ENCODE results near the gene LETM1.
A peak's percentile ranks its signal among the peaks of the same experiment; 100 is the strongest.

Gene LETM1

DNA sequence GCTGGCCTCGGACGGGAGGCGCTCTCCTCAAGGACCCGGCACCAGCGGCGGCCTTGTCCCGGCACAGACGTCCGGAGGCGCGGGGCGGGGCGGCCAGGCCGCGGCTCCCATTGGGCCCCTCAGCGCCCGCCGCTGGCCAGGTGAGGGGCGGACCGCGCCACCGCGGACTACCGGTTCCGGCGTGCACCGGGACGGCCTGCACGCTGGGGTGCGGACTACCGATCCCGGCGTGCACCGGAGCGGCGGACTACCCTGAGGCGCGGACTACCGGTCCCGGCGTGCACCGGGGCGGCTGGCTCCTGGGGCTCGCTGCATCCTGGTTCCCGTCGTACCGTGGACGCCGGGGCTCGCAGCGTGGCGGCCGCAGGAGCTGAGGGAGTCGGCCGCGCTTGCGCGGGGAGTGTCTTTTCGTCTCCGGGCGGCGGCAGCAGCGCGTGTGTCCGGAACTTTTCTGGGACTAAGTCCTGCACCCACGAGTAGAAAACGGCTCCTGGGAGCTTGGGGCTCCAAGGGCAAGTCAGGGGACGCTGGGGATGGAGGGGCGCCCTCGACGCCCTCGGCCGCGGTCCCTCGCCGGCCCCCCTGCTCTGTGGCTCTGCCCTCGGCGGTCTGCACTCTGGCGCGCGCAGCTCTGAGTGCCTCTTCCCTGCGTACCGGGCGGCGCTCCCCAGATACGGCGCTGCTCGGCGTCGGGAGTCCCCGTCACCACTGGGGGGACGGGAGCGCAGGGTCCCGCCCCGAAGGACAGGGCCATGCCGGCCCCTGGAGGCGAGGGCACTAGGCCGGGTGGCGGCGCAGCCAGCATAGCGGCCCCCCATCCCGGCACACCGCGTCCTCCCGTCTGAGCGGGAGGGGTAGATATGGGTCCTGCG, at the start of gene LETM1:
LETM1 (minus strand) TSS at position 86 of the 872 bp plus-strand sequence. CDS start 206 bp downstream, outside the sequence.
- FAIRE-seq (no peak), DNase-seq (ENCODE audit: low spot score) (peak; percentile 91)

DNA sequence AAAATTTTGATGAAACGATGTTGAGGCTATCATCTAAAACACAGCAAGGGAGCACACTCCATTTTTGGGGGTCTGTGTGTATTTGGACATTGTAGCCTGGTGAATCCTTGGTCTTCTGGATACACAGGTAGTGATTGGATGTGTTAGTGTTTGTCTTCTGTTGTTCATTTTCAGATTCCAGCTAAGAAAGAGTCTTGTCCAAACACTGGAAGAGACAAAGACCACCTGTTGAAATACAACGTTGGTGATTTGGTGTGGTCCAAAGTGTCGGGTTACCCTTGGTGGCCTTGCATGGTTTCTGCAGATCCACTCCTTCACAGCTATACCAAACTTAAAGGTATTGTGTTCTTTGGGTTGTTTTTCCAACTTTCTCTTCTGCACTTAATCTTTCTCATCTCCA, 48.1 kb upstream of the LETM1 start:
- DNase-seq (ENCODE audit: low spot score) (no peak), FAIRE-seq (no peak)

DNA sequence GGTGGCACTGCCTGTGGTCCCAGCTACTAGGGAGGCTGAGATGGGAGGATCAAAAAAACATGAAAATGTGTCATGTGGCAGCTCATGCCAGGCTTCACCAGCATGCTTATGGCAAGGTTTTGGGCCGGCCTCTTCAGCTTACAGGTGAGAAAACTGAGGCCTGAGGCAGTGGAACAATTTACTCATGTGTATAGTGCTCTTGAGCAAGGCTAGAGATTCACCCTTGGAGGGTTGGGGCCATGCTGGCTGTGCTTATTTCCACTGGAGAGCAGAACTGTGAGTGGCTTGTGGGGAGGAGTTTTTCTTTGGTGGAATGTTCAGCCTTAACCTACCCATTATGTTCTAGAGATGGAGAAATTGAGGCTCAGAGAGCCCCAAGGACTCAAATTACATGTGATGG, 47.1 kb upstream of the LETM1 start:
- FAIRE-seq = no peak

GRCh38 chr4:1902243-1902642, 46.3 kb upstream of the LETM1 start:
- DNase-seq (ENCODE audit: low spot score) = no peak
- FAIRE-seq = no peak

More for the DNA sequence above, 47.1 kb upstream of the LETM1 start:
- no peak for DNase-seq (ENCODE audit: low spot score)

DNA sequence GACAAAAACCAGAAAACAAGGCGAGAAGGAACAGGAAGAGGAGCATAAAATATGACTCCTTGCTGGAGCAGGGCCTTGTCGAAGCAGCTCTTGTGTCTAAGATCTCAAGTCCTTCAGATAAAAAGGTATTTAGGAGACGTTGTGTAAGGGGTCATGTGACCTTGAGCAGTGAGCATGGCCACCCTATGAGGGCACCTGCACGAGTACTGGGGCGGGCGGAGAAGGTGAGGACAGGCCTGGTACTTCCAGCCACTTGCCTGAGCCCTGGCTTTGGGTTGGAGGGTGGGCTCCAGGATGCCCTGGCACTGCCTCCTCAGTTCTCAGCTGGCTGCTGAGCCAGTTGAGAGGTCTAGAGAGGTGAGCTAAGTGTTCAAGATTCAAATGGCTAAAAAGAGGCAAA, 45.2 kb upstream of the LETM1 start:
- no peak for DNase-seq (ENCODE audit: low spot score)
- FAIRE-seq = no peak

GRCh38 chr4:1900624-1901023, 44.7 kb upstream of the LETM1 start:
- FAIRE-seq (no peak), DNase-seq (ENCODE audit: low spot score) (no peak)

GRCh38 chr4:1900087-1900433, 44.1 kb upstream of the LETM1 start:
- no peak for FAIRE-seq
- DNase-seq (ENCODE audit: low spot score) = no peak

DNA sequence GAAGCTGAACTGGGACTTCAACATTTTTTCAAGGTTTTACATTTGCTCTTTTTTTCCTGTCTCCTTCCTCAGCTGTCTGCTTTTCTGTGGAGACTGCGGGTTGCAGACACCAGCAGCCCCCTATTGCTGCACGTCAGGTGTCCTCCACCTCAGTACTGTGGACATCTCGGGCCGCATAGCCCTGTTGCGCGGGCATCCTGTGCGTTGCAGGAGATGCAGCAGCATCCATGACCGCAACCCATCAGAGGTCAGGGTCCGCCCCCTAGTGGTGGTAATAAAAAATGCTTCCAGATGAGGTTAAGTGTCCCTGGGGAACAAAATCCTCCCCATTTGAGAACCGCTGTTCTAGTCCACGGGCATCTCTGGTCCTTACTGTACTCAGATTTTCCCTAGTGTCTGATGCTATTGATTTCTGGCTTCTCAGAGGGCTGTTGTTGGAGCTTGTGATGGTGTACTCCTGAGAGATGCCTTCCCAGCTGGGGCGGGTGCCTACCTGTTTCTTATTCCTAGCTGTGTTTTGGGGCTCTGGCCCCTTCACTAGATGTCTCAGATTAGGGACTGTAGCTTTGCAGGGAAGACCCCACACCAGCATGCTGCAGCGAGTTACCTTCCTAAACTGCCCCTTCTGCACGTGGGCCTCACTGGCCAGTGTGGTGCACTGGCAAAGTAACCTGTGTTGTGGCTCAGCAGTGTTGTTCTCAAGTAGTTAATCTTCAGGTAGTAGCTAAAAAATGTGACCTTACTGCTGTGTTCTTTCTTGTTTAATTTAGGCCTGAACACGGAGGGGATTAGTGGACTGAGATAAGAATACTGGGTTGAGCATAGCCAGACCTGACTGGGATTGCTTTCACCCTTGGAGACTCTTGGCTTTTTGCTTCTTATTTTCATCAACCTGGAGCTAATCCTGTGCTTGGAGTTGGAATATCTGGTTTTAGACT, 43.5 kb upstream of the LETM1 start:
- DNase-seq (ENCODE audit: low spot score) = peak; percentile 61
- FAIRE-seq = no peak

- no peak for FAIRE-seq
- DNase-seq (ENCODE audit: low spot score) = no peak
Measured at GRCh38 chr4:1898681-1899080, 42.7 kb upstream of the LETM1 start.

DNA sequence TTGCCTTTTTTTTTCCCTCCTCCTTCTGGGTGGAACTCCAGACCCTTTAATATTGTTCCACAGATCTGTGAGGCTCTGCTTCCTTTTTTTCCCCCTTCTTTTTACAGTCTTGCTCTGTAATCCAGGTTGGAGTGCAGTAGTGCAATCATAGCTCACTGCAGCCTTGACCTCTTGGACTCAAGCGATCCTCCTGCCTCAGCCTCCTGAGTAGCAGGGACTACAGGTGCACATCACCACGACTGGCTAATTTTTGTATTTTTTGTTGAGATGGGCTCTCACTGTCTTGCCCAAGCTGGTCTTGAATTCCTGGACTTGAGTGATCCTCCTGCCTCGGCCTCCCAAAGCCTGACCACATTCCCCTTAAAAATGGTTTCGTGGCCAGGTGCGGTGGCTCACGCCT, 42.1 kb upstream of the LETM1 start:
- DNase-seq (ENCODE audit: low spot score) (no peak), FAIRE-seq (no peak)

- FAIRE-seq (no peak), DNase-seq (ENCODE audit: low spot score) (no peak)
Measured at GRCh38 chr4:1896658-1896991, 40.7 kb upstream of the LETM1 start.

DNA sequence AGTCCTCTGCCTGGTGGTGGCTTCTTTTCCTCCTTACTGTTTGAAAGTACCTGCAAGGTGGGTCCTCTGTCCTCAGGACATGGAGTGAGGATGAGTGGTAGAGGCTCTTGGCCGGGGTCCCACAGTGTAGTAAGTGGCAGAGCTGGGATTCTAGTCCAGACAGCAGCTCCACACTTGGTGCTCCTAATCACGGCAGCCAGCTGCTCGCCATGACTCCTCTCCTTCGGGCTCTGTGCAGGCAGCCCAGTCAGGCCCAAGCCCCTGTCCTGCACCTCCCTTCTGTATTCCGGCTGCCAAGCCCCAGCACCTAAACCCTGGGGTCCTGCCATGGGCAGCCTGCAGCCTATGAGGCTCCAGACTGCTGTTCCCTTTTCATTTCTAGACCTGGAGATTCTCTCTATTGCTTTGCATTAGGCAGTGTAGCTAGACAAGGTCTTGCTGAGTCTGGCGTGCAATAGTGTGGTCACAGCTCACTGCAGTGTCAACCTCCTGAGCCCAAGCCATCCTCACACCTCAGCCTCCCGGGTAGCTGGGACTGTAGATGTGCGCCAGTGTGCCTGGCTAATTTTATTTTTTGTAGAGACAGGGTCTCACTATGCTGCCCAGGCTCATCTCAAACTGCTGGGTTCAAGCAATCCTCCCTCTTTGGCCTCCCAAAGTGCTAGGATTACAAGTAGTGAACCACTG, 40.2 kb upstream of the LETM1 start:
- DNase-seq (ENCODE audit: low spot score) (no peak), FAIRE-seq (no peak)

DNA sequence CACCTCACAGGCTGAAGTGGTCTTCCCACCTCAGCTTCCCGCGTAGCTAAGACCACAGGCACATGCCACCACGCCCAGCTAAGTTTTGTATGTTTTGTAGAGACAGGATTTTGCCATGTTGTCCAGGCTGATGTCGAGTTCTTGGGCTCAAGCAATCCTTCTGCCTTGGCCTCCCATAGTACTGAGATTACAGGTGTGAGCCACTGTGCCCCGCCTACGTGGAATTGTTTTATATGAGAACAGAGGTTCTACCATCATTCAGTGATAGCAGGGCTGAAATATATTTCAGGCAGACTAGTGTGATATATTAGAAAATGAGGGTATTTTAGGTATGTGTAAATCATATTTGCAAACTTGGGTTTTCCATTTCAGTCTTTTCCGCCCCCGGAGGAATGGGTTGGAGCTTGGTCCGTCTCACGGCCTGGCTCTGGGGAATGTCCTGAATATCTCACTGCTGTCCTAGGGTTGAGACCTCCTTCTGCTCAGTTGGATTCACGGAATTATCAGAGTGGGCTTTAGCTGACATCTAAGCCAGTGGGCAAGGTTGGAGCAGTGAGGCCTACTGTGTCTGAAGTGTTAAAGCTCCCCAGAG, 35.1 kb upstream of the LETM1 start:
- no peak for DNase-seq (ENCODE audit: low spot score)
- no peak for FAIRE-seq

- no peak for DNase-seq (ENCODE audit: low spot score)
- no peak for FAIRE-seq
Measured at GRCh38 chr4:1887052-1887451, 31.1 kb upstream of the LETM1 start.

GRCh38 chr4:1885414-1885813, 29.5 kb upstream of the LETM1 start:
- no peak for DNase-seq (ENCODE audit: low spot score)
- FAIRE-seq = no peak

GRCh38 chr4:1883583-1883982, 27.6 kb upstream of the LETM1 start:
- DNase-seq (ENCODE audit: low spot score) = no peak
- FAIRE-seq = no peak

- DNase-seq (ENCODE audit: low spot score) (no peak), FAIRE-seq (no peak)
Measured at GRCh38 chr4:1882850-1883271, 26.9 kb upstream of the LETM1 start.

GRCh38 chr4:1880332-1880731, 24.4 kb upstream of the LETM1 start:
- no peak for FAIRE-seq
- DNase-seq (ENCODE audit: low spot score) = no peak

DNA sequence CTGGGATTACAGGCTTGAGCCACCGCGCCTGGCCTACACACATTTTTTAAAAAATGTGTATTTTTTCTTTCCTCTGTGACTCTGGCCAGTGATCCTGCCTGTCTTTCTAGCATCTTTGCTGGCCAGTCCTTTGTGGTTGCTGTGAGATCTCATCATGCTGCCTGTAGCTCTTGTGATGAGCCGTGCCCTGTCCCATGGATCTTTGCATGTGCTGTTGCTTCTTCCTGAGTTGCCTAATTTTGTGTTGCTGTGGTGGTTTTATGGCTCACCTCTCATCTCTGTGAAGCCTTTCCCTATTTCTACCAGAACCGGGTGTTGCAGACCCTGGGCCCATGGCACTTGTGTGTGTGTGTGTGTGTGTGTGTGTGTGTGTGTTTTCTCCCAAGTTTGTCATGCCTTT, 23.5 kb upstream of the LETM1 start:
- FAIRE-seq = no peak
- DNase-seq (ENCODE audit: low spot score) = no peak

DNA sequence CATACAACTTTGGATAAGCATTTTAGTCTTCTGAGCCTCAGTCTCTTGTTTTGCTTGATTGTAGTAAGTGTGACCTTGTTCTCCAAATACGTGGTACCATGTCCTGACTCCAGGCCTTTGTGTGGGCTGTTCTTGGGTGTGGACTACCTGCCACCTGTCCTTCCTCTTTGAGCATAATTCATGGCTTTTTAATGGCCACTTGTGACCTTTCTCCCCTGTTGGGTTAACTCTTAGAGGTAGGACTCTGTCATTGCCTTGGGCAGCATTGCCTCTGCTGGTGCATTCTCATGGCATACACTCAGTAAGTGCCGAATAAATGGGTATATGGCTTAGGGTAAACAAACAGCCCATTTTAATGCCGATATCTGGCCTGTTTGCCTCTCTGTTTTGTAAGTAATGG, 18.2 kb upstream of the LETM1 start:
- DNase-seq (ENCODE audit: low spot score) = no peak
- no peak for FAIRE-seq

- peak; percentile 24 for DNase-seq (ENCODE audit: low spot score)
- FAIRE-seq = peak; percentile 22
Measured at GRCh38 chr4:1873776-1874175, 17.8 kb upstream of the LETM1 start.

DNA sequence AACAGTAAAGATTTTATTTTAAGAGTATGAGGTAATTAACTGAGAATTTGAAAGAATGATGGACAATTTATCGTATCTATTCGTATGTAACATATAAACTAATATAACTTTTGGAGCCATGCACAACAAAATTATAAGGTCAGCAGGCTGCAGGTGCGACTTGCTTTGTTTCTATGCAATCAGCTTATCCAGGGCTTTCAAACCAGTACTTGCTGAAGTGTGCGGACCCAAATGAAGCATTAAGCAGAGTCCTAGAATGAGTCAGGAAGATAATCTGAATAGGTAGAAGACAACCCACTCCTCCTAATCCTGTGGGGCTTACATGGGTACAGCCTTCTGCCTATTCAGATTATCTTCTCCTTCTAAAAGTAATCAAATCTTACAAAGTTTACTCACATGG, 17.3 kb upstream of the LETM1 start:
- DNase-seq (ENCODE audit: low spot score) (no peak), FAIRE-seq (no peak)

Data from RCC 7860 (cell line).